SK-N-SH treated with all-trans-retinoic acid at 6 μM for 48 hours (cell line): ENCODE measurements around the gene KLF5.

ENCODE experiments used
- ARNTL ChIP-seq: fragments of 450-650 bp; formaldehyde crosslinking; IDR thresholded peaks from 2 replicates; pipeline ENCODE4 v1.5.0; 2020; ENCODE audit warnings: low read depth, mild to moderate bottlenecking, moderate library complexity, borderline replicate concordance
- BACH2 ChIP-seq: fragments of 250-450 bp; sonication (Bioruptor Pico); IDR thresholded peaks from 2 replicates; pipeline ENCODE4 v1.9.0; 2021; ENCODE audit warnings: mild to moderate bottlenecking, borderline replicate concordance
- PATZ1 ChIP-seq: fragments of 250-450 bp; sonication (Bioruptor Pico); IDR thresholded peaks from 2 replicates; pipeline ENCODE4 v1.8.0; 2020; ENCODE audit warnings: mild to moderate bottlenecking, moderate library complexity, borderline replicate concordance
- TCF4 ChIP-seq: fragments of 250-450 bp; sonication (Bioruptor Pico); IDR thresholded peaks from 2 replicates; pipeline ENCODE4 v1.8.0; 2021; ENCODE audit warnings: mild to moderate bottlenecking, moderate library complexity, borderline replicate concordance
- ZC3H10 ChIP-seq: fragments of 250-450 bp; sonication (Bioruptor Pico); IDR thresholded peaks from 2 replicates; pipeline ENCODE4 v1.5.1; 2021; ENCODE audit warnings: mild to moderate bottlenecking, moderate library complexity
- ZFP30 ChIP-seq: fragments of 450-650 bp; formaldehyde crosslinking; IDR thresholded peaks from 2 replicates; pipeline ENCODE4 v1.5.0; 2022; ENCODE audit warnings: mild to moderate bottlenecking, moderate library complexity
- TF ChIP-seq, protein P1 (sequence below): fragments of 250-450 bp; sonication (Bioruptor Pico); IDR thresholded peaks from 2 replicates; pipeline ENCODE4 v1.5.1; 2020; ENCODE audit warnings: low read depth, mild to moderate bottlenecking, moderate library complexity

DNA sequence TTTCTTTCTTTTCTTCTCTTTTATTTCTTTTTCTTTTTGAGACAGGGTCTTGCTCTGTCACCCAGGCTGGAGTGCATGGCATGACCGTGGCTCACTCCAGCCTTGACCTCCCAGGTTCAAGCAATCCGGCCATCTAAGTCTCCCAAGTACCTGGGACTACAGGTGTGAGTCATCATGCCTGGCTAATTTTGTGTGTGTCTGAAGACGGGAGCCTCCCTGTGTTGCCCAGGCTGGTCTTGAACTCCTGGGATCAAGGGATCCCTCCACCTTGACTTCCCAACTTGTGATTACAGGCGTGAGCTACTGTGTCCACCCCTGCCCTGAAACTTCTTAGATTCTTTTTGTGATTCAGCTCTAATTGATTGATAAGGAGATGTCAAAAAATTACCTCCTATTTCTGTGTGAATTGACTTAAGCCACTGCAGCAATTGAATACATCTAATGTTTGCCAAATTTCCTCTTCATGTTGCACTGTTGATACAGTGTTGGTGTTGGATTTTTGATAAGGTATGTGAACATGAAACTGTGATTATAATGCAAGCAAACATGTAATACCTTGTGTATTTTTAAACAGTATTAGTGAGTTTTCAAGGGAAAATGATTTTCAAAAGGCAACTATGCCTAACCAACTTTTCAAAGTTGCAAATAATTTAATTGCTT lies 22.6 kb downstream of the KLF5 start:
- TF ChIP-seq ARNTL (CRISPR knock-in tag) (no peak), ZFP30 (CRISPR knock-in tag) (no peak), BACH2 (CRISPR knock-in tag) (no peak), TCF4 (CRISPR knock-in tag) (no peak), ZC3H10 (CRISPR knock-in tag) (no peak), PATZ1 (CRISPR knock-in tag) (no peak)
- TF ChIP-seq, protein P1, sequence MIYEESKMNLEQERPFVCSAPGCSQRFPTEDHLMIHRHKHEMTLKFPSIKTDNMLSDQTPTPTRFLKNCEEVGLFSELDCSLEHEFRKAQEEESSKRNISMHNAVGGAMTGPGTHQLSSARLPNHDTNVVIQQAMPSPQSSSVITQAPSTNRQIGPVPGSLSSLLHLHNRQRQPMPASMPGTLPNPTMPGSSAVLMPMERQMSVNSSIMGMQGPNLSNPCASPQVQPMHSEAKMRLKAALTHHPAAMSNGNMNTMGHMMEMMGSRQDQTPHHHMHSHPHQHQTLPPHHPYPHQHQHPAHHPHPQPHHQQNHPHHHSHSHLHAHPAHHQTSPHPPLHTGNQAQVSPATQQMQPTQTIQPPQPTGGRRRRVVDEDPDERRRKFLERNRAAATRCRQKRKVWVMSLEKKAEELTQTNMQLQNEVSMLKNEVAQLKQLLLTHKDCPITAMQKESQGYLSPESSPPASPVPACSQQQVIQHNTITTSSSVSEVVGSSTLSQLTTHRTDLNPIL (CRISPR knock-in tag): no peak
